GM19351 (cell line): Measurements from ENCODE around the gene PHF21B.

Experiments used
- ATAC-seq: cut with Tn5 transposase; IDR thresholded peaks from one replicate; pipeline ENCODE4 v1.9.1; 2021; ENCODE audit warnings: mild to moderate bottlenecking, moderate library complexity; ENCODE audit not compliant: unreplicated experiment

Gene PHF21B

DNA sequence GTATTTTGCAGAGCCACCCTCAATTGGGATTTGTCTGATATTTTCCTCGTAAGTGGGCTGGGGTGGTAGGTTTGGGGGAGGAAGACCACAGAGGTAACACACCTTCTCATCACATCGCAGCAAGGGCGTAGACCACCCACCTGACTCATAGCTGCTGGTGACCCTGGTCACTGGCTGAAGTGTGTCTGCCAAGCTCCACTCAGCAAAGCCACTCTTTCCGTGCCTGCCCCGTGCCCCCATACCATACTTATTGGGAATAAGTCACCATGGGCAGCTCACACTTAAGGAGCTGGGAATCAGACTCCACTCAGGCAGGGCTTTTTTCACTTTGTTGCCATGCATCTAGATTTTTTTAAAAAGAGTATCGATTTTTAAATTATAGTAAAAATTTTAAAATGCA is 111.6 kb downstream of the PHF21B start:
- no peak for ATAC-seq

- no peak for ATAC-seq
Measured at GRCh38 chr22:44895296-44896055, 114.3 kb downstream of the PHF21B start.

DNA sequence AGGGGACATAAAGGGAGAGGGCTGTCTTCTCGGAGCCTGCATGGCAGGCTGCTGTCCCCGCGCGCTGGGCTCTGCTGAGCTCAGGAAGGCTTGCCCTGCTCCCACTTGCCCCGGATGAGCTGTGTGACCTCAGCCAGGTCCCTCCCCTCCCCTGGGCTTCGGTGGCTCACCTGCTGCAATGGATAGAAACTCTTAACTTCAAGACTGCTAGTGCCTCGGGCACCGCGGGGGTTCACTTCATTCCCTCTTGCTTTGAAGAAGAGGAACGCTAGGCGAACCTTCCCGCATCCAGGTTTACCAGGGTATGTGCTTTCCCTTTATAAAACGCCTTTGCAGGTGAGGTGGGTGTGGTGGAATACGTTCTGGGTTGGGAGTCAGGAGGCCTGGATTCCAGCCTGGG is 115.0 kb downstream of the PHF21B start:
- no peak for ATAC-seq

DNA sequence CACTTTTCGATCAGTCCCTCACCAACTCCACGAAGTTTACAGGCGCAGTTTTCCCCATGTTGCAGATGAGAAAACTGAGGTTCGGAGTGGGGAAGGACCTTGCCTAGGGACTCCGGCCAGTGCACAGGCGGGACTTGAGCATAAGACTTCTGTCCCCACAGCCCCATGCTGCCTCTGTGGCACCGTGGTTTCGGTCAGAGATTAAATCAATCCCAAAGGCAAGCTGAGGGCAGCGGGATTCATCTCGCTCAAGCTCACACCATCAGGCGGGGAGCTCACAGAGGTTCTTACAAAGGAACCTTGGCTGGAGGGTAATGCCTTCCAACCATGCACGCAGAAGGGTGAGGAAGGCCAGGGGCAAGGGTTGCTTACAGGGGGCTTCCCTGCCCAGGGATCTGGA is 115.5 kb downstream of the PHF21B start:
- no peak for ATAC-seq

DNA sequence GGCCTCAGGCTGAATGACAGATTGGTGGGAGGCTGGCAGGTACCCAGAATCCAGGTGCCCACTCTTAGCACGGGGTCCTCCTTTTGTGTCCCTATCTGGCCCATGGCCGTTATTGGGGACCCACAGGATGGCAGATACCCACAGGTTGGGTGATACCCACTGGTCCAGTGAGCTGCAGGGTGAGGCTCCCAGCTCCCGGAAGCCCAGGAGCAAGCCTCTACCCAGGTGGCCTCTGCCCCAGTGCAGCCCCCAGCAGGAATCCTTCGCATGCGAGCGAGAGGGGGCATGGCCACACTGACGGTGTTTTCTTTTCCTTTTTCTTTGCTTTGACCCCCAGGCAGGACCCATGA is 116.1 kb downstream of the PHF21B start:
- no peak for ATAC-seq

DNA sequence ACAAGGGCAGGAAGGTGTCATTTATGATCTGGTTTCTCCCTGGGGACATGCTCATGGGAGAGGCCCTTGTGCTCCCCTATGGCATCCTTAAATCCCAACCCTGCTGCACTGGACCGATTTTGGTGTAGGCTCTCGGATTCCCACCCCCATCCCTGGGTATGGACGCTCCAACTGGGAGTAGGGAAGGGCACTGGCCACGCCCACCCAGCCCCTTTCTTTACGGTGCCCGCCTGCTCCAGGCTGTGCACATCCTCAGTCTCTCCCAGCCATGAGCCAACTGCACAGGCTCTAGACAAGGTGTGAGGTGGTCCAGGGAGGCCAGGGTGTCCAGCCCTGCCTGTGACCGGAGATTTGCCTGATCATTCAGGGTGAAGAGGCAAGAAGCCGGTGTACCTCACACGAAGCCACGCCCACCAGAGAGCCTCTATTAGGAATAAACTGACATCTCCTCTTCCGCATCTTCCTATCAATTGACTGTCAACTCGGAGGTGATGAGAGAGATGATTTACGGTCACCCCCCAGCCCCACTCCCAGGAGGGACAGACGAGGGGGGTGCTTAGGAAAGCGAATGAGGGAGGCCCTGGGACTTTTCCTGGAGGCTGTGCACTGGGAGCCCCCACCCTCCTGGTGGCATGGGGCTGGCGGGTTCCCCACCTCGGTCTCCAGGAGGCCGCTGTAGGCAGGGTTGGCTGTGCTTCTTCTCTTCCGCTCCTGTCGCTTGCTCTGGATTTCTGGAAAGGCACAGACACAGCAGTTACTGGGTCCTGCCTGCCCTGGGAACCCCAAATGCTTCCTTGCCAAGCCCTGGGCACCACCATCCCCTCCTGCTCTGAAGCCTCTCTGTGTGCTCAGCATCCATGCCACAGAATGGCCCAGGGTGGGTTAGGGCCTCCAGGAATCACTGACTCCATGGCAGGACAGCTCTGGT is 116.7 kb downstream of the PHF21B start:
- ATAC-seq, result no peak

DNA sequence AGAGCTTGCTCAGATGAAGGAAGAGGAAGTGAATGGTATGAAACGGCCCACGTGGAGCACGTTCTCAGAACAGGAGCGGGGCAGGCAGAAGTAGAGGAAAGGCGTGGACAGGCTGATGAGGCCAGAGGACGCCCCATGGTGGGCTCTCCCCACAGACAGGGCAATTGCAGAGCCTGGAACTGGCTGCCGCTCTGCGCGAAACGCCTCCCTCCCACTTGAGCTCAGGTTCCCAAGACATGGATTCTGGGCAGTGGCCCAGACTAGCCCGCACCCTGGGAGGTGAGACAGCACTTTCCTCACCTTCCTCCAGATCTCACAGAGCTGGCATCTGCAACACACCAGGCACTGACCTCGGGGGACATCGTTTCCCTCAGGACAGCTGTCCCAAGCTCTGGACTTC is 117.6 kb downstream of the PHF21B start:
- no peak for ATAC-seq

- no peak for ATAC-seq
Measured at GRCh38 chr22:44891791-44892190, 118.0 kb downstream of the PHF21B start.

DNA sequence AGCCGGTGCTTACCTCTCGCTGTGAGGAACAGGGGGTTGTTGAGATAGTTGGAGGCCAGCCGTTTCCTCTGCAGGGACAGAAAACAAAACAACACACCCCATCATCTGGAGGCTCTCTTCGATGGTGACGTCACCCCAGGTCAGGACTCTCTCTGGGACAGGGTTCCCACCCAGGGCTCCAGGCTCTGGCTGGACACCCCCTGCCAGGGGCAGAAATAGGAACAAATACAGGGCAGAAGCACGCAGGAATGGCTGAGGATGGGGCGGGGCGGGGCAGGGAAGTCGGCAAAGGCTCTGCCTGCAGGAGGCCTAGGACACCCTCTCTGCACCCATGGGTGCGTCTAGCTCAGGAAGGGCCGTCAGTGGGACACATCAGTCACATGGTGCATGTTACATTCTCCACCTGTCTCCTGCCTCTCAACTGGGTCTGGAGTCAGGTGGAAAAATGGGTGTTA is 118.5 kb downstream of the PHF21B start:
- ATAC-seq, result no peak

GRCh38 chr22:44890416-44891292 is 119.2 kb downstream of the PHF21B start:
- no peak for ATAC-seq

GRCh38 chr22:44889255-44889878 is 120.4 kb downstream of the PHF21B start:
- no peak for ATAC-seq

DNA sequence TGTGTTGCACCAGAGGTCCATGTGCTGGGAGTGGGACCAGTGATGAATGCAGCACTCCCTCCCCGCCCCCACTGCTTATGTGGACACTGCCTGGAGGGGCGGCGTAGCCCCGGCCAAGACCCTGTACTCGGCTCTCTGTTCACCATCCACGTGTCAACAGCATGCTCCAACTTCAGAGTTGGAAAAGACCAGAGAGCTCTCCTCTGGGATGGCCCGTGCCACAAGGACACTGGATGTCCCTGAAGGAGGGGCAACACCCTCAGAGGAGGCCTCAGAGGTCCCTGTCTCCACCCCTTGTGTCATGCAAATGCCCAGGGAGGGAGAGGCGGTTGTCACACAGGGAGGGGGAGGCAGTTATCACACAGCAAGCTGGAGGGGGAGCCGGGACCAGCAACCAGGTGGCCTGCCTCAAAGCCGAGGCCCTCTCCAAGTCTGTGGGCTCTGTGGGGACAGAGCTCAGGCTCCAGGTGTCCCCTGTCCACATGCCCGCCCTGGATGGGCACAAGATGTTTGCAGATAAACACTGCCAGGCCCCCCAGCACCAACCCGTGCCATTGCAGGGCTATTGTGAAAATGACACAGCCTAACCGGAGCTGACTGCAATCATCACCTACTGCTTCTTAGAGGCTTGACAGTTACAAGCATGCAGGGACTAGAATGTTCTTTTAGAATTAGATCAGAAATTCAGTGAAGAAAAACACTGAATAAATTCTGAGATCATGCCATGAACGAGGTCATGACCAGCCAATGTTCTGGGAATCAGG is 121.1 kb downstream of the PHF21B start:
- no peak for ATAC-seq

DNA sequence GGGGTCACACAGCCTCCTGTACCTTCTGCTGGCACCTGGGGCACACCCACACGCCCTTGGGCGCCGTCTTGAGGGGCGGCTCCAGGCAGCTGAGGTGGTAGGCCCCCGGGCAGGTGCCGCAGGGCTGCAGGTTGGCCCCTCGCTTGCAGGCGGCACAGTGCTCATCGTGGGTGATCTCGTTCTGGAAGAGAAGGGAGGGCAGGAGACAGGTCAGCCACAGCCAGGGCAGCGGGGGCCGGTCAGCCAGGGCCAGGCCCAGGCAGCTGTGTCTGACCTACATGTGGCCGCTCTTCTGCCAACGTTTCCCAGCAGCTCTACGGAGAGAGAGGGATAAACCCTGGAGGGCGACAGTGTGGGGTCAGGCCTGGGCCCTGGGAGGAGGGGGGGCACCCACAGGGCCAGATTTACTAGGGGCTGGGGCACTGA is 121.9 kb downstream of the PHF21B start:
- no peak for ATAC-seq

- ATAC-seq, result no peak
Measured at GRCh38 chr22:44885806-44886360, 123.9 kb downstream of the PHF21B start.

DNA sequence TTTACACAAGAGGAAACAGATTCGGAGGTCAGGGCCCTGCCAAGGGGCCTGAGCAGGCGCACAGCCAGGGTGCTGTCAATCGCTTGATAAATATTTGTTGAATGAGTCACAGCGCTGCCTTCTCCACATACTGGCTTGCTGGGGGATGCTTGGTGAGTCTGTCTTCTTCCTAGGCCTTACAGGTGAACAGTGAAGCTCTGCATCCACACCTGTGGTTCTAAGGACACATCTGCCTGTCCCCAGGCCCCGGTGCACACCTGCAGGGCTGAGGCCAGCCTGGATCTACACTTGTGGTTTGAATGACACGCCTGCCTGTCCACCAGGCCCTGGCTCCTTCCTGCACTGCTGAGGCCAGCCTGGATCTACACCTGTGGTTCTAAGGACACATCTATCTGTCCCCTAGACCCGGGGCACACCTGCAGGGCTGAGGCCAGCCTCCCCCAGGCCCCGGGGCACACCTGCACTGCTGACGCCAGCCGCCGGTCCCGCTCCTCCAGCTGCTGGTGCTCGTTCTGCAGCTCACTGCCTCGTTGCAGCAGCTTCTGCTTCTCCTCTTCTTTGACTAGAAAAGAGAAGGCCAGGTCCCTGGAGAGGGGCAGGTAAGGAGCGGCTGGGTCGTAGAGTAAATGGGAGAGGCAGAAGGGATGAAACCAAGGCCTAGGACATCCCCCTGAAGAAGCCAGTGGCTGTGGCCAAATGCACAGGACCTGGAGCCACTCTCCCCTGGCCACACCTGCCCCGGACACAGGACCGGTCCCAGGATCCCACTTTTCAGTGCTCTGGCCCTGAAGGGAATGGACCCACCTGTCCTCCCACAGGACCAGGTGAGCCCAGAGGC is 124.6 kb downstream of the PHF21B start:
- no peak for ATAC-seq

DNA sequence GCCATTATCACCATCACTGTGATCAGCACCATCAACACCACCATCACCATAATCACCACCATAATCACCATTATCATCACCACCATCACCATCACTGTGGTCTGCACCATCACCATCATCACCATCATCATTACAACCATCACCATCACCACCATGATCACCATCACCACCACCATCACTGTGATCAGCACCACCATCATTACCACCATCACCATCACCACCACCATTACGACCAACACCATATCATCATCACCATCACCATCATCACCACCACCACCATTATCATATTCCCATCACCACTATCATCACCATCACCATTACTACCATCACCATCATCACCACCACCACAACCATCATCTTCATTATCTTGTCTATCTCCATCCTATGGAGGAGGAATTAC is 125.2 kb downstream of the PHF21B start:
- no peak for ATAC-seq

DNA sequence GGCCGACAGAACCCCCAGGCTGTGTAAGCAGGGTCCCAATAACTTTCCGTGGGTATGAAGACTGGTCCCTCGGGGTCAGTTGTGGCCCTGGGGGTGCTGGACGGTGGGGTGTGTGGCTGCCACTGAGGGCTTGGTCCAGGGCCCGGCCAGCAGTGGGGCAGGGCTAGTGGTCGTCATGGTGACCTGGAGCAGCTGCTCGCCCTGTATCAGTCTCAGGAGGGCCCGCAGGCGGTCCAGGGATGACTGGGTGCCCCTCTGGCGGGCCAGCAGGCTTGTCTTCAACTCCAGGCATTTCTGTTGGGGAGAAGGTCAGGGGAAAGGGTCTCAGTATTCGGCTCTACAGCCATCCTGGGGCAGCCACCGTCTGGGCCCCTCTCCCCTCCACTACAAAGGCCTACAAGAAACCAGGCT is 126.8 kb downstream of the PHF21B start:
- ATAC-seq, result no peak

DNA sequence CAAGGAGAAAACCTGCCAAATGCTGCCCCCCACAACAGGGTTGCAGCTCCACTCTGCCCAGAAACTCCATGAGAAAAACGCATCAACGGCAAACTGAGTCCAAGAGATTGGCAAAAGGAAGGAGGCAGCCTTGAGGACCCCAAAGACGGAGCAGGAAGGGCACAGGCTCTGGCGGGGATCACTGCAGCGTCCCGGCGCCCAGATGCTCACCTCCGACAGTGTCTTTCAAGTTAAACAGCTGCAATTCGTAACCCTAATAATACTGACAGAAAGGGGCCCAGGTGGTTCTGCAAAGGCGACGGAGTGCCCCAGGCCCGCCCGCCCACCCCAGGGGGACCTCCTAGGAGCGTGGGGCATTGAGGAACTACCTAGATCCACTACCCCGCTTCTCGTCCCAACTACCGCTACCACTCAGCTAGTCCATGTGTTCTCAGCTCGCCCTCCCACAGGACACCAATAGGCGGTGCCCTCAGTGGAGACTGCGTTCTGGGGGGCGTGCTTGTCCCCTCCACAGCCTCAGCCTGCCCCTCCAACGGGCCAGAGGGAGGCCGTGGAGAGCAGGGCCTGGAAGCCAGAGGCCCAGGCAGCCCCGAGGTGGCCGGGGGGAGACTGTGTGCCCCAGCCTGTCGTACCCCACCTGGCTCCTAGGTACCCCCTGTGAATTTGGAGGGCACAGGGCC is 127.4 kb downstream of the PHF21B start:
- ATAC-seq, result no peak
